Stimulated activated CD8-positive, alpha-beta memory T cell treated with anti-CD3 and anti-CD28 coated beads, Interleukin-2, amount 100 ng/mL, for 1 hour (primary cell): Measurements from ENCODE around the gene FANCM.

Experiments used
- DNase-seq, 2 donors: peaks; one replicate each; pipeline ENCODE4 v3.0.0-alpha.2; 2020; ENCODE audit warnings: low read depth in 2 of 2

FANCM gene, protein sequence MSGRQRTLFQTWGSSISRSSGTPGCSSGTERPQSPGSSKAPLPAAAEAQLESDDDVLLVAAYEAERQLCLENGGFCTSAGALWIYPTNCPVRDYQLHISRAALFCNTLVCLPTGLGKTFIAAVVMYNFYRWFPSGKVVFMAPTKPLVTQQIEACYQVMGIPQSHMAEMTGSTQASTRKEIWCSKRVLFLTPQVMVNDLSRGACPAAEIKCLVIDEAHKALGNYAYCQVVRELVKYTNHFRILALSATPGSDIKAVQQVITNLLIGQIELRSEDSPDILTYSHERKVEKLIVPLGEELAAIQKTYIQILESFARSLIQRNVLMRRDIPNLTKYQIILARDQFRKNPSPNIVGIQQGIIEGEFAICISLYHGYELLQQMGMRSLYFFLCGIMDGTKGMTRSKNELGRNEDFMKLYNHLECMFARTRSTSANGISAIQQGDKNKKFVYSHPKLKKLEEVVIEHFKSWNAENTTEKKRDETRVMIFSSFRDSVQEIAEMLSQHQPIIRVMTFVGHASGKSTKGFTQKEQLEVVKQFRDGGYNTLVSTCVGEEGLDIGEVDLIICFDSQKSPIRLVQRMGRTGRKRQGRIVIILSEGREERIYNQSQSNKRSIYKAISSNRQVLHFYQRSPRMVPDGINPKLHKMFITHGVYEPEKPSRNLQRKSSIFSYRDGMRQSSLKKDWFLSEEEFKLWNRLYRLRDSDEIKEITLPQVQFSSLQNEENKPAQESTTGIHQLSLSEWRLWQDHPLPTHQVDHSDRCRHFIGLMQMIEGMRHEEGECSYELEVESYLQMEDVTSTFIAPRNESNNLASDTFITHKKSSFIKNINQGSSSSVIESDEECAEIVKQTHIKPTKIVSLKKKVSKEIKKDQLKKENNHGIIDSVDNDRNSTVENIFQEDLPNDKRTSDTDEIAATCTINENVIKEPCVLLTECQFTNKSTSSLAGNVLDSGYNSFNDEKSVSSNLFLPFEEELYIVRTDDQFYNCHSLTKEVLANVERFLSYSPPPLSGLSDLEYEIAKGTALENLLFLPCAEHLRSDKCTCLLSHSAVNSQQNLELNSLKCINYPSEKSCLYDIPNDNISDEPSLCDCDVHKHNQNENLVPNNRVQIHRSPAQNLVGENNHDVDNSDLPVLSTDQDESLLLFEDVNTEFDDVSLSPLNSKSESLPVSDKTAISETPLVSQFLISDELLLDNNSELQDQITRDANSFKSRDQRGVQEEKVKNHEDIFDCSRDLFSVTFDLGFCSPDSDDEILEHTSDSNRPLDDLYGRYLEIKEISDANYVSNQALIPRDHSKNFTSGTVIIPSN (N-terminal part only)

DNA sequence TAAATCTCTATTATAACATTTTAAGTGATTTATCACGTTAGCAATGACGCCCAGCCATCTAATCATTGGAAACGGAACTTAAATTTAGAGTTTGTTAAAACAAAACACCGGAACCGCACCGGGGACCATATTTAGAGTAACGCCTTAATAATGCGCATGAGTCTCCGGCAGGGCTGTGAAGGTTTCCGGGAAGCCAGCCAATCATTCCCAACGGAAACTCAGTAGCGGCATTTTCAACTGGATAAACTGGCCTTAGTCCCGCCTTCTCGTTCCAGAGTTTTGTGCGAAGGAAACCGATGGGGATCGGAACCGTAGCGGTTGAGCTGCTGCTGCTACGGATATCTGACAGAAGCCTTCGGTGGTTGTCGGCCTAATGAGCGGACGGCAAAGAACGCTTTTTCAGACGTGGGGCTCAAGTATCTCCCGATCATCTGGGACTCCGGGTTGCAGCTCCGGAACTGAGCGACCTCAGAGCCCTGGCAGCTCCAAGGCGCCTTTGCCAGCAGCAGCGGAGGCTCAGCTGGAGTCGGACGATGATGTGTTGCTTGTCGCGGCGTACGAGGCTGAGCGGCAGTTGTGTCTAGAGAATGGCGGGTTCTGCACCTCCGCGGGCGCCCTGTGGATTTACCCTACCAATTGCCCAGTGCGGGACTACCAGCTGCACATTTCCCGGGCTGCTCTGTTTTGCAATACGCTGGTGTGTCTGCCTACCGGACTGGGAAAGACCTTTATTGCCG lies at the start of gene FANCM:
Gene FANCM, plus strand, starts transcription at position 272 of the 737 bp plus-strand sequence. Its CDS starts 102 bp downstream, at position 374.
- peak; percentile 62 to 74 for DNase-seq

DNA sequence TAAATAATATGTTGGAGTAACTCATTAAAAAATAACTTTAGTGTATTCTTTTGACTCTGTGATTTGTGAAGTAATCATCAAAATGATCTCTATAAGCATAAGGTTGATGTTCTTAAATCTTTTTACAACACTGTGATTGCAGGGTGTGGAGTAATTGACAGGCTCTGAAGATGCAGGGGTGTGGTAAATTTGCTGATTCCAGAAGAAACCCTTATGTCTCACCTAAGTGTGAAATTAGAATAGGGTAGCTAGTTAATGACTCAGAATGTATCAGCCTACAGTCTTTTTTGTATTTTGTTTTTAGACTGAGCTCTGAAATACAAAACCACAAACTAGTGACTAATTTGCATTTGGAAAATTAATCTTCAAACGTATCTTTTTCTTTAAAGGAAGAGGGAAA lies 45.9 kb upstream of the FANCM start:
- no peak for DNase-seq

DNA sequence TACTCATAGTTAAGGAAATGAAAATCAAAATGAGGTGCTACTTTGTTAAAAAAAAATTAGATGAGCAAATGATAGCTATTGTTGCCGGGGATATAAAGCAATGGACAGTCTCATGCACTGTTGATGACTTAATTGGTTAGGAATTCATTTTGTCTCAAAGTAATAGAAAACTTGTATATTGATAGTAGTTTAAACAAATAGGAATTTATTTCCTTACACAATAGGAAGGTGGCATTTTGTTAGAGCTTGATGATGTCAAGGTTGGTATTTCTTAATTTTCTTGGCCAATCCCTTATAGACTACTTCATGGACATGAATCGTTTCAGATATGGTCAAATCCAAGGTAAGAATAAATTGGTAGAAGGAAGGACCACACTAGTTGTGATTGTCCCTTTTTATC lies 44.0 kb upstream of the FANCM start:
- no peak for DNase-seq

DNA sequence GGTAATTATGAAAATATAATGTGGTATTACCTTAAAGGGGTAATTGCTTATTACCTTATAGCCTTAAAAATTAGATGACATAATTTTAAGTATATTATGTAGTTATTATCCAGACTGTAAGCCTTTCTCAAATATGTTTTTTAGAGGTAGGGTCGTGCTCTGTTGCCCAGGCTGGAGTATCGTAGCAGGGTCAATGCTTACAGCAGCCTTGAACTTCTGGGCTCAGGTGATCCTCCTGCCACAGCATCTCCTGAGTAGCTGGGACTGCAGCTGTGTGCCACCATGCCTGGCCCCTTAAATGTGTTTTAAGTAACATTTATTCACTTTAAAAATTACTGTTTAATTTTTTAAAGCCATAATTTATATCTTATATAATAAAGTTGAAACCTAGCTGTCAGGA lies 41.5 kb upstream of the FANCM start:
- DNase-seq: no peak

DNA sequence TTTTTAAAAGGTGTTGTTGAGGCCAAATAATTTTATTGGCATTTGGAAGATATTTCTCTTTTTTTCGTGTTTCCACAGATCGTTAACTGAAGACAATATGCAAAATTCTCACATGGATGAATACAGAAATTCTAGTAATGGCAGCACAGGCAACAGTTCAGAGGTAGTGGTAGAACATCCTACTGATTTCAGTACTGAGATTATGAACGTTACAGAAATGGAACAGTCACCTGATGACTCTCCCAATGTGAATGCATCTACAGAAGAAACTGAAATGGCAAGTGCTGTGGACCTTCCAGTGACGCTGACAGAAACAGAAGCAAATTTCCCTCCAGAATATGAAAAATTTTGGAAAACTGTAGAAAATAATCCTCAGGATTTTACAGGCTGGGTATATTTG lies 40.6 kb upstream of the FANCM start:
- no peak for DNase-seq

DNA sequence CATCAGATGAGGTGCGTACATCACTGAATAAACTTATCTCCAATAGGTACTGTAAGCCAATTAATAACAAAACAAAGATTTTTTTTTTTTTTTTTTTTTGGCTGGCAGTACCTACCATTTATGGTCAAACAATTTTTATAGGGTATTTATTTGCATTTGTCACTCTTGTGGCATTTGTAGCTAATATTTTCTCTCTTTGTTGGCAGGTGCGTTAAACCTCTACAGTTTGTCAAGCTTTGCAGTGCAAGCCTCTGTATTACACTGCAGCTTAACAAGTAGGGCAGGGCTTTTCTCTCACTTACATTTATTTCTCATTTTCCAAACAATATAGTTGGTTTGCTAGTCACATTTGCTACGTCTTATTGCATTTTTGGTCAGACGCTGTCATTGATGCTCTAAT lies 39.5 kb upstream of the FANCM start:
- DNase-seq: no peak

DNA sequence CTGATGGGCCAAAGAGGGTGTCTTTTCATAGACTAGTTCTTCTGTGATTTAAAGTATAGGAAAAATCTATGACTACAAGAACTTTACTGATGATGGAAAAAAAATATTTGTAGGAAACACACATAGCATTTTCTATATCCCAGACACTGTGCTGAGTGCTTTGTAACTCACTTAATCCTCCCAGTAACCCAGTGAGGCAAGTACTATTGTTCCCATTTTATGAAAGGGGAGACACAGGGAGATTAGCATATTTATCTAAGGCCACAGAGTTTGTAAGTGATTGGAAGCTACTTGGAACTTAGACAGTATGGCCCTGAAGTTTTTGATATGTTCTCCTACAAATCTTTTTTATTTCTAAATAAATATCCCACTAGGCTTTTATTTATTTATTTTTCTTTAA lies 31.9 kb upstream of the FANCM start:
- no peak for DNase-seq

DNA sequence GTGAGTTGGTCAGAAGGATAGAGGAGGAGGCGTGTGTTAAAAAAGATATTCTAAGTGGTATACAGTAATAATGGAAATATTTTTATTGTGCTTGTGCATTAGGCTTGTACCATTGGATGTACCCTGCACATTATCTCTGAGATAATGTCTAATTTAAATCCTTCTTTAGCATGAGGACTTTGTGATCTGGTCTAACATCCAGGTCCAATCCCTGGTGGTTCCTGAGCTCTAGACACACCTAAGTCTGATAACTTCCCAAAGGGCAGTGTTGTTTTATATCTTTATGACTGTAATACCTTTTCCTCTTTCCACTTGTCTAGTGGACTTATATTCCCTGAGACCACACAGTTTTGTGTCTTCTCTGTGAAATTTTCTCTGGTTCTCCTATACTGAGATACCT lies 31.2 kb upstream of the FANCM start:
- no peak for DNase-seq

DNA sequence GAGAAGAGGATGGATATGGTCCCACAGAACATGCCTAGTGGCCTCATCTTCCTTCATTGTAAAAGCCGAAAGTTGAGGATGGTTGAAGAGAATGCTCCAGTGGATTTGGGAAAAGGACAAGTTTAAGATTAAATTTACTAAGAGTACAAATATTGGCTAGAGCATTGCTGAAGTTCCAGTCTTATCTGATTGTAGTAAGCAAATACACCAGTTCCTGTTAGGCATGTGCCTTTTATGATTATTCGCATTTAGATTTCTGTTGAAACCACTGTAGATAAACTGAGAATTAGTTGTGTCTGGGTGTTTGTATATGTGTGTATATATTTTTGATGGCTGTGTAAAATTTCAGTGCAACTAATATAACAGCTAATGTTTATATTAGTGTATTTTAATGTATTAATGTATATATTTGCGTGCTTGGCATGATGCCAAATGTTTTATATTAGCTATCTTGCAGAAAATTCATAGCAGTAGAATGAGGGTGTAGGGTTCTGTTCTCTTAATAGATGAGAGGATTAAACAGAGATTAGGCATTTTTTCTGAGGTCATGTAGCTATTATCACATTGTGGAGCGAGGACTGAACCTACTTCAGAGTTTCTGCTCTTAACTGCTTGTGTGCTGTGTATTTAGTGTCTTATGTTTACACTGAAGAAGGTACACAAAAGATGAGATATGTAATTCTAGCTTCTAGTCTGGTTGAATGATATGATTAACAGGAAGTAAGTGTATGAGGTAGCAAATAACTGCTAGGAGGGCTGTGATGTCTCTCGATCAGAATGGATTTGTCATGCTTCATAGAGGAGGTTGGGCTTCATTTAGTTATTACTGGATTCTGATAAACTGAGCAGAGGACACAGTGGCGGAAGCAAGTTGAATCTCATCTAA lies 22.6 kb upstream of the FANCM start:
- no peak for DNase-seq

DNA sequence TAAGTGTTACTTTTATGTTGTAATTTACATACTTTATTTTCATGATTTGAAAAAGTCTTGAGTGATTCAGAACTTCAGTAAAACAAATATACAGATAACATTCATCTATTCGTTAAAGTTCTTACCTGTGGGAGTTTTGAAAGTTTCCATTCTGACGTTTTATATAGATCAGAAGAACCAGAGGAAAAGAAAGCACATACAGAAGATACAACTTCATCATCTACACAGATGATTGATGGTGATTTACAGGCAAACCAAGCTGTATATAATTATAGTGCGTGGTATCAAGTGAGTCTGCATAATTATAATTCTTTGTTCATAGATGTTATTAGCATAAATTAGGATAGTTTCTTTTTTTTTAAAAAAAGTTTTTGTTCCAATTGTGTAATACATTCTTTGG lies 21.4 kb upstream of the FANCM start:
- DNase-seq: no peak

DNA sequence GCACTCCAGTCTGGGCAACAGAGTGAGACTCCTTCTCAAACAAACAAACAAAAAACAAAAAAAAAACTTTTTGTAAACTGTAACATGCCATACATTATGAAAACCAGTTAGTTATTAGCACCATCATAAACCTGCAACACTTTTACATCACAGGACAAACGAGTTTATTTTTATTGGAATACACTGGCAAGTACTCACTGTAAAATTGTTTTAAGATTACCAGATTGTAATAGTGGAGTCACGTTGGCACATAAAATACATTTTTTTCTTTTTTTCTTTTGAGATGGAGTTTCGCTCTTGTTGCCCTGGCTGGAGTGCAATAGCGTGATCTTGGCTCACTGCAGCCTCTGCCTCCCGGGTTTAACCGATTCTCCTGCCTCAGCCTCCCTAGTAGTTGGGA lies 17.1 kb upstream of the FANCM start:
- DNase-seq: no peak

DNA sequence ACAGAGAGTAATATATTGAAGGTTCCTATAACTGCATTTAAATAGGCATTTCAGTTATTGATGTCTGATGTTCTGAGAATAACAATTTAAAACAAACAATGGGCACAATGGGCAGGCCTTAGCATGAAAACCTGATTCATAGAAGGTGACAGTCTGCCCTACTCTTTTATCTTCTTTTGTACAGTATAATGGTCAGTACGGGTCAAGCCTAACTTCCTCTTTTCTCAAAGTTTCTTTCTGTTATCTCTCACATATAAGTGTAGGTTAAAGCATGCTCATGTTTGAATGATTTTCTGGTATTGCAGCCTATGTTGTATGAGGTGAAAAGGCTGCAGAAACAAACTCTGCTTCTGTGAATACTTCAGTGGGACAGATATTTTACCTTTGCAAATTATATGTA lies 15.6 kb upstream of the FANCM start:
- DNase-seq: no peak

DNA sequence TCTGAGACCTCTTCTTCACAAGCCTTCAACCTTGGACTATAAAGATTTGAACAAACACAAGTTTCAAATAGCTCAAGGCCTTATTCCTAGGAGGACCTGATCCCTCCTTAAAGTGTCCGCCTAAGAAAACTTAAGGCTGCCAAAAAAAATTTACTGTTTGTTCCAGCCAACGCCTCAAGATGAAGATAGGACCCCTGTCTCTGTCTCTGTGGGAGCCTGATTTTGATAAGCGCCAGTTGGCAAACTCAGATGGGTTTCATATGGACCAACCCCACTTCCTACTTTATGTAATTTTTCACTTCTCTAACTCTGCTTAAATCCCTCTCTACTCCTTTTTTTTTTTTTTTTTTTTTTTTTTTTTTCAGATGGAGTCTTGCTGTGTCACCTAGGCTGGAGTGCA lies 12.5 kb upstream of the FANCM start:
- no peak for DNase-seq

DNA sequence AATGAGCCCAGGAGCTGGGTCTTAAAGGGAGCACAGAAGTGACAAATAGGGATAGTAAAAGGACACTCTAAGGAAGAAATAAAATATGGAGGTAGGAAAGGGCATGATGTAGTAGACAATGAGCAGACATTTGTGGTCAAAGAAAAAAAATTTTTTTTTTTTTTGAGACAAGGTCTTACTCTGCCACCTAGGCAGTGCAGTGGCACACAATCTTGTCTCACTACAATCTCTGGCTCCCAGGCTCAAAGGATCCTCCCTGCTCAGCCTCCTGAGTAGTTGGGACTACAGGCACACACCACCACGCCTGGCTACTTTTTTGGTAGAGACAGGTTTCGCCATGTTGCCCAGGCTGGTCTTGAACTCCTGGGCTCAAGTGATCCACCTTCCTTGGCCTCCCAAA lies 10.0 kb upstream of the FANCM start:
- DNase-seq: no peak

DNA sequence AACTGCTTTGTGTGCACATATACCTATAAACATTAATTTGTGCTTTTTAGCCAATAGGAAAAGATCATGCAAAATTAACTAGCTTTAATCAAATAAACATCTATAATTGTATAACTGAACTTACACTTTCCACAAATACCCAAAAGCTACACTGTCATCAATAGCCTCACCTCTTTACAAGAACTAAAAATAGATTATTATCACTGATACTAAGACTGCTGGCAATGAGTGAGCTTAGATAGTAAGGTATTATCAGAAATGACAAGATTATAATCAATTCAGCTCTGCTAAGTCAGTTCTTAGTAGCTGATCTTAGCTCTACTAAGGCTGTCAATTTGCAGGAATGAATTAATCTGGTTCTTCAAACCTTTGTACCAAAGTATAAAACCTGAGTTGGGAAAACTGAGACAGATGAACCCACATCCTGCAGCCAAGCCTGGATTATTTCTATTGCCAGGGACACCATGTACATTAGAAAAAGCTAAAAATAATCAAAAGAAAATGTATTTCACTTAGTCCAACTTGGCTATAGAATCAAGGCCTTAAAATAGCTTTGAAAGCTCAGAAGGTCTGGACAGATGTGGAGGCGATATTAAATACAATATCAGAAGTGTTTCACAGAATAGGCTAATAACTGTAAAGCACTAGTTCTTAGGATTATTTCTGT lies 6.6 kb upstream of the FANCM start:
- no peak for DNase-seq

DNA sequence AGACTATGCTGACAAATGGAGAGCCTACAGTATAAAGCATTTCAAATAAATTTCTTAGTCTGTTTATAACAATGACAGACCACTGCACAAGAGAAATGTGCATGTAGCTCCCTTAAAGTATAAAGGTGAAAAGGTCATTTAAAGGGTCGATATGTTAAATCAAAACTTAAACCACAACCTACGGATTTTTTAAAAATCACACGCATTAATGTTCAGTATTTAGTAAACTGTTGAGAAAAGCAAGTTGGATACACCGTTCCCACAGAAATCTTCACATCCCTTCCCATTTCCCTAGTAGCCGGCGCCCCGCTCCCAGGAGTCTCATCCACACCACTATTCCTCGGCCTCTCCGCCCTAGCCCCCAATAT lies 2.1 kb upstream of the FANCM start:
- no peak for DNase-seq

DNA sequence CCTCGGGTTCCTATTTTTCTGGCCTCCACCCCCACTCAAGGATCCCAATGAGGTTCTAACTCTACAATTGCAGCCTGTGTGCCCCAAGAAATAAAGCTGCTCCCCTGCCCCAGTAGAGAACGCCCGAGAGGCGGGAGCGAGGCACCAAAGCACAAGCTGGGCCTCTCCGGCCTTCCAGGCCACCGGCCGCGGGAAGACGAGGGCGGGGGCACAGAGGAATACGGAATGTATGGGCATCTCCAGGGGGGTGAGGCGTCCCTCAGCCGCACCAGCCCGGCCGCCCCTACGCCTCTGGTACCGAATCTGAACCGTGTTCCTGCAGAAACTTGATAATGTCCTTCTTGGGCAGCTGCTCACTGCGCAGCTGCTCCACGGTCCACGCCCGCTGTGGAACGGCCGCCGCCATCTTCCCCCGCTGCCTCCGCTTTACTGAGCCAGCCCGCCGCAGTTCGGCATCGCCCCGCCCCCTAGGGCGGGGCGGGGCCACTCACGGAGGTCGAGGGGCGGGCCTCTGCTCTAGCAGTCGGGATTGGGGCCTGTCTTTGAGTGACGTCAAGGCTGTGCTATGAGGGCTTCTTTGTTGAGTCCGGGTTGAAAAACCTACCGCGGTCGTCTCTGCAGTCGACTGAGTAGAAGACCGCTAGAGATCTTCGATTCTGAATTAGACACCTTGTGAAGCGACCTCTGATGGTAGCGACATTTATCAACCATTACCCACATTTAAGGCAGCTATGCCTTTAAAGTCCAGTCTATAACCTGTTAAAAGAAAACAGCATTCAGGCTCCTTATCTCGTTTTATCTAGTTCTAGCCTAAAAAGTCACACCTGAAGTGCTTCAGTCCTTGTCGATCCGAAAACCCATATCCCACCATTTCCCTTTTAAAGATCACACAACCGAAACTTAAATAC lies 1.4 kb upstream of the FANCM start, which contains the start of gene FKBP3:
Gene FKBP3, minus strand, starts transcription at position 431 of the 908 bp plus-strand sequence. Its CDS starts 25 bp downstream, at position 406.
- DNase-seq: peak; percentile 89 to 92

DNA sequence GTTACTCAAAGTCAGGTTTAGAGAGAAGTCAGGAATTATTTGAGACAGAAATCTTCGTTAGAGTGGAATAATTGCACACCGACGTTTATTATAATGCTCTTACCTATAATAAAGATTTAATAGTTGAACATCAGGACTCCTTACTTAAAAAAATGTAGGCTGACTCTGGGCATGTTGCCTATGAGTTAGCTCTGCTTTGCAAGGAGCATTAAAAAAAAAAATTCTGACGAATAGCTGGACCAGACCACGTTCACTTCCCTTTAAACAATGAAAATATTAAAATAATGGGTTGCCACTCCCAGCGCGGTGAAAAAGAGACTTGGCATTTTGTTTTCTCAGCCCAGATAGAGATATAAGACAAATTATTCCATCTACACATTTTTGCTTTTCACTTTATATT lies 574 bp upstream of the FANCM start:
- DNase-seq: no peak

DNA sequence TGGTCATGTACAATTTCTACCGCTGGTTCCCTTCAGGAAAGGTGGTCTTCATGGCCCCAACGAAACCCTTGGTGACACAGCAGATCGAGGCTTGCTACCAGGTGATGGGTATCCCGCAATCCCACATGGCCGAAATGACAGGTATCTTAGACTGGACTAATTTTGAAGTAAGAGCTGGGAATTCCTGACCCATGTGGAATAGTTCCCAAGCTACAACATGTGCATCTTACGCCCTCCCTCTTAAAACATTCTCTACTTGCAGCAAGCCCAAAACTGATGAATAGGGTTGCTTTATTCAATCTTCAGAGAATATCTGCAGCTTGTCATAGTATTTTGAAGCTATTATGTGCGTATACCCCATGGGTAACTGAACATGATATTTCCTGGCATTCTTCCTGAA lies 669 bp downstream of the FANCM start:
- DNase-seq: no peak
